Activated CD8-positive, alpha-beta T cell treated with anti-CD3 and anti-CD28 coated beads, Interleukin-2, amount 10 ng/mL, durations not matched to agents 7 days and 5 days (primary cell): ENCODE measurements around the gene PPARD. TPM values are rescaled to one million over a fixed set of nuclear protein-coding genes. Genes with fewer than 3 reads are reported as not detected.
A peak's percentile ranks its signal among the peaks of the same experiment; 100 is the strongest.
"Not testable (repeated sequence)": the region's sequence is repeated elsewhere in the genome, so short reads cannot be mapped to it uniquely, and the experiment has no call there.

Experiments
- ATAC-seq: fragments of 150-1000 bp; cut with Tn5 transposase; one replicate; pipeline ENCODE4 v1.10.0; 2021; ENCODE audit warnings: moderate library complexity
- CTCF ChIA-PET: fragments of 350-600 bp; sonication (Branson Sonifier 250); formaldehyde crosslinking; loops from one replicate; lab custom pipeline; 2021; ENCODE audit warnings: antibody characterized with exemption; lab: Charles Lee
- POLR2A ChIA-PET: fragments of 350-600 bp; sonication (Branson Sonifier 250); formaldehyde crosslinking; loops from one replicate; lab custom pipeline; 2021; ENCODE audit warnings: antibody characterized with exemption; lab: Charles Lee
- DNase-seq: peaks from one replicate; pipeline ENCODE4 v3.0.0-alpha.2; 2020
- H3K27ac Mint-ChIP-seq: one replicate; pipeline ENCODE4 v1.8.0; 2021; ENCODE audit warnings: mild to moderate bottlenecking, mixed read lengths
- H3K27me3 Mint-ChIP-seq: one replicate; pipeline ENCODE4 v1.8.0; 2021; ENCODE audit warnings: low read depth, mixed read lengths
- H3K36me3 Mint-ChIP-seq: one replicate; pipeline ENCODE4 v1.8.0; 2021; ENCODE audit warnings: low read depth, mixed read lengths
- H3K4me1 Mint-ChIP-seq: one replicate; pipeline ENCODE4 v1.8.0; 2021; ENCODE audit warnings: low read depth, mixed read lengths
- H3K4me3 Mint-ChIP-seq: one replicate; pipeline ENCODE4 v1.8.0; 2021; ENCODE audit warnings: mild to moderate bottlenecking, mixed read lengths
- H3K9me3 Mint-ChIP-seq: one replicate; pipeline ENCODE4 v1.8.0; 2022; ENCODE audit warnings: mixed read lengths; ENCODE audit not compliant: insufficient read depth
- total RNA-seq, 2 experiments: library from RNA; stranded (reverse); gene quantifications; one replicate each; pipeline ENCODE4 v1.2.3, GENCODE V29; 2021

Gene PPARD
- total RNA-seq, 2 experiments from 2014 or later: 36.3 to 36.7 TPM

DNA sequence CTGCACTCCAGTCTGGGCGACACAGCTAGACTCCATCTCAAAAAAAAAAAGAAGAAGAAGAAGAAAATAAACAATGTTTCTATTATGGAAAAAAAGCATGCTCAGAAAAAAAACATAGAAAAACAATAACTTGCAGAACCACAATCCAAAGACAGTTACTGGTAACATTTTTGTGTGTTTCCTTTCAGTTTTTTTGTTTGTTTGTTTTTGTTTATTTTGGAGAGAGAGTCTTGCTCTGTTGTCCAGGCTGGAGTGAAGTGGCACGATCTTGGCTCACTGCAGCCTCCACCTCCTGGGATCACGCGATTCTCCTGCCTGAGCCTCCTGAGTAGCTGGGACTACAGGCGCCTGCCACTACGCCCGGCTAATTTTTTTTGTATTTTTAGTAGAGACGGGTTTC lies 13.4 kb upstream of the PPARD start:
- CTCF ChIA-PET: interaction anchor here (1.8 to 26.7 kb wide), 5 partner anchors 14 to 138 kb away, joined by 9 to 446 read pairs (median 33); partner anchors contain the start of genes DEF6 and FANCE

DNA sequence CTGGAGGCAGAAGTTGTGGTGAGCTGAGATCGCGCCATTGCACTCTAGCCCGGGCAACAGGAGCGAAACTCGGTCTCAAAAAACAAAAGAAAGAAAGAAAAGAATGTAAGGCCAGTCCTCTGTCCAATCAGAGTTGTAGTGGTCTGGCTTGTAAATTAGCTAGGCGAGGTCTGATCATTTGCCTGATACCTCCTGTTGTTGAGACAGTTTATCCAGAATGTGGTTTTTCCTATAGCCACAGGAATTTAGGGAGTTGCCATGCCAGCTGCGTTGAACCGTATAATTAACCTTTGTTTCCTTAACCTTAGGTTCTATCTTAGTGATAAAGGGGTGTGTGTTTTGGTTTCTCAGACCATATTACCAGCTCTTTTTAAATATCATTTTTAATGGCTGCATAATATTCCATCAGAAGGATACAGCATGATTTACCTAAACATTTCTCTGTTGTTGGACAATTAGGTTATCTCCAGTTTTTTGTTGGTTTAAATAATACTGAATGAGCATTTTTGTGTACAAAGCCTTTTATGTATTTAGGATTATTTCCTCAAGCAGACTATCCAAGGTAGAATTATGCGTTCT lies 11.7 kb upstream of the PPARD start:
- Mint-ChIP-seq H3K4me1 (peaks cover 35% of the 10 kb centered on the region), H3K36me3 (peaks cover 36% of the 10 kb centered on the region), H3K9me3 (no peaks in the 10 kb centered on the region), H3K27me3 (peaks cover 16% of the 10 kb centered on the region), H3K4me3 (no peak overlapping the region), H3K27ac (no peak overlapping the region)
- ChIA-PET POLR2A (no interaction called here), CTCF (interaction anchor here (1.0 to 26.7 kb wide), 4 partner anchors 11 to 120 kb away, joined by 3 to 446 read pairs (median 26); partner anchors contain the start of genes DEF6, FANCE and PPARD)
- ATAC-seq (no peak), DNase-seq (no peak)

More for the DNA sequence above, 13.4 kb upstream of the PPARD start:
- POLR2A ChIA-PET: interaction anchor here (4.3 kb wide), 1 partner anchor 31 kb away, joined by 40 read pairs; the partner anchor contains the start of gene DEF6
- Mint-ChIP-seq H3K4me1 (peaks cover 25% of the 10 kb centered on the region), H3K36me3 (peaks cover 40% of the 10 kb centered on the region)
- not testable (repeated sequence) for H3K4me3 Mint-ChIP-seq, H3K27me3 Mint-ChIP-seq, H3K9me3 Mint-ChIP-seq, H3K27ac Mint-ChIP-seq, DNase-seq, ATAC-seq

DNA sequence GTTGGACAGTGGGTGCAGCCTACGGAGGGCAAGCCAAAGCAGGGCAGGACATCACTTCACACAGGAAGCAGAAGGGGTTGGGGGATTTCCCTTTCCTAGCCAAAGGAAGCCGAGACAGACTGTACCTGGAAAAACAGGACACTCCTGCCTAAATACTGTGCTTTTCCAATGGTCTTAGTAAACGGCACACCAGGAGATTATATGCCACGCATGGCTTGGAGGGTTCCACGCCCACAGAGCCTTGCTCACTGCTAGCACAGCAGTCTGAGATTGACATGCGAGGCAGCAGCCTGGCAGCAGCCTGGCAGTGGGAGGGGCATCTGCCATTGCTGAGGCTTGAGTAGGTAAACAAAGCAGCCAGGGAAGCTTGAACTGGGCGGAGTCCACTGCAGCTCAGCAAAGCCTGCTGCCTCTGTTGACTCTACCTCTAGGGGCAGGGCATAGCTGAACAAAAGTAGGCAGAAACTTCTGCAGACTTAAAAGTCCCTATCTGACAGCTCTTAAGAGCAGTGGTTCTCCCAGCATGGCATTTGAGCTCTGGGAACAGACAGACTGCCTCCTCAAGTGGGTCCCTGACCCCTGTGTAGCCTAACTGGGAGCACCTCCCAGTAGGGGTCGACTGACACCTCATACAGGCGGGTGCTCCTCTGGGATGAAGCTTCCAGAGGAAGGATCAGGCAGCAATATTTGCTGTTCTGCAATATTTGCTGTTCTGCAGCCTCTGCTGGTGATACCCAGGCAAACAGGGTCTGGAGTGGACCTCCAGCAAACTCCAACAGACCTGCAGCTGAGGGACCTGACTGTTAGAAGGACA lies 10.1 kb upstream of the PPARD start:
- H3K9me3 Mint-ChIP-seq, POLR2A ChIA-PET, H3K27ac Mint-ChIP-seq, H3K4me3 Mint-ChIP-seq: not testable (repeated sequence)
- H3K4me1 Mint-ChIP-seq: peaks cover 36% of the 10 kb centered on the region
- peaks cover 25% of the 10 kb centered on the region for H3K27me3 Mint-ChIP-seq
- DNase-seq (peak; percentile 53), ATAC-seq (peak; percentile 49)
- peaks cover 31% of the 10 kb centered on the region for H3K36me3 Mint-ChIP-seq
- CTCF ChIA-PET: interaction anchor here (0.7 to 2.0 kb wide), 9 partner anchors 9 to 220 kb away, joined by 3 to 12 read pairs (median 4); partner anchors contain the start of gene PPARD

DNA sequence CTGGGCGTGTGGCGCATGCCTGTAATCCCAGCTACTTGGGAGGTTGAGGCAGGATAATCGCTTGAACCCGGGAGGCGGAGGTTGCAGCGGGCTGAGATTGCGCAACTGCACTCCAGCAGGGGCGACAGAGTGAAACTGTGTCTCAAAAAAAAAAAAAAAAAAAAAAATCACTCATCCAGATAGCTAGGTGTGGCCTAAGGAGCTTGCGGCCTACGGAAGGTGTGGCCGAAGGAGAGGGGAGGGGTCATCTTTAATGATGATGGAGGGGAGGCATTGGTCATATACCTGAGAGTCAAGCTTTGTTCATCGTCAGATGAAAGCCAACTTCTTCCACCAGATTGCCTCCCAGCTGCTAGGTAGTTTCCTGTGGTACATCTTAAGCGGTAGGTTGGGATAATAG lies 801 bp upstream of the PPARD start:
- Mint-ChIP-seq H3K36me3 (peaks cover 30% of the 10 kb centered on the region), H3K27me3 (peaks cover 13% of the 10 kb centered on the region)

GRCh38 chr6:35343092-35343834 lies 905 bp downstream of the PPARD start:
- no peak for ATAC-seq
- Mint-ChIP-seq H3K27me3 (peaks cover 2% of the 10 kb centered on the region), H3K9me3 (no peaks in the 10 kb centered on the region), H3K4me3 (peak overlapping the region; percentile 90), H3K36me3 (peaks cover 39% of the 10 kb centered on the region), H3K4me1 (peaks cover 52% of the 10 kb centered on the region), H3K27ac (peak overlapping the region; percentile 86)
- no peak for DNase-seq
- ChIA-PET POLR2A (interaction anchor here (0.6 to 2.7 kb wide), 6 partner anchors 84 to 1117 kb away, joined by 3 to 11 read pairs (median 6); partner anchors contain the start of genes FANCE, RPL10A and ZNF76), CTCF (interaction anchor here (0.8 to 6.9 kb wide), 15 partner anchors 15 to 124 kb away, joined by 3 to 192 read pairs (median 10); partner anchors contain the start of genes DEF6, FANCE and RPL10A)

More for the DNA sequence above, 801 bp upstream of the PPARD start:
- DNase-seq (no peak), ATAC-seq (no peak)
- Mint-ChIP-seq H3K4me3 (no peak overlapping the region), H3K9me3 (no peaks in the 10 kb centered on the region), H3K27ac (no peak overlapping the region), H3K4me1 (peaks cover 52% of the 10 kb centered on the region)
- ChIA-PET POLR2A (interaction anchor here (1.0 to 2.7 kb wide), 5 partner anchors 45 to 126 kb away, joined by 3 to 7 read pairs (median 6); partner anchors contain the start of genes FANCE and RPL10A), CTCF (interaction anchor here (0.6 to 6.9 kb wide), 25 partner anchors 8 to 697 kb away, joined by 3 to 192 read pairs (median 5); partner anchors contain the start of genes DEF6, FANCE and RPL10A)

- ChIA-PET POLR2A (interaction anchor here (0.6 to 2.7 kb wide), 5 partner anchors 85 to 1118 kb away, joined by 3 to 11 read pairs (median 5); partner anchors contain the start of genes FANCE and ZNF76), CTCF (interaction anchor here (0.8 to 6.9 kb wide), 14 partner anchors 12 to 123 kb away, joined by 3 to 192 read pairs (median 6); partner anchors contain the start of genes DEF6, FANCE and RPL10A)
- Mint-ChIP-seq H3K9me3 (no peaks in the 10 kb centered on the region), H3K27ac (peak overlapping the region; percentile 4), H3K36me3 (peaks cover 44% of the 10 kb centered on the region), H3K4me3 (peak overlapping the region; percentile 90), H3K4me1 (peaks cover 58% of the 10 kb centered on the region), H3K27me3 (no peaks in the 10 kb centered on the region)
- DNase-seq (no peak), ATAC-seq (no peak)
Observed at GRCh38 chr6:35343835-35344550, 1.6 kb downstream of the PPARD start.

DNA sequence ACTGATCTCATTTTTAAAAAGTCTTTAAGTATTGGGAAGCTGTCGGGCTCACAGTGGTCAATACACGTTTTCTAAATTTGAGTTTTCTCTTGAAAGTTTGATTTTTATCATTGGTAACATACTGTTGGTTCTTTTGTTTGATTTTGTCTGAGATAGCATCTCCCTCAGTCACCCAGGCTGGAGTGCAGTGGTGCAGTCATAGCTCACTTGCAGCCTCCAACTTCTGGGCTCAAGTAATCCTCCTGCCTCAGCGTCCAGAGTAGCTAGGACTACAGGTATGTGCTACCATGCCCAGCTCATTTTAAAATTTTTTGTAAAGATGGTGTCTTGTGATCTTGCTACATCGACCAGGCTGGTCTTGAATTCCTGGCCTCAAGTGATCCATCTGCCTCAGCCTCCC lies 9.1 kb downstream of the PPARD start:
- H3K27ac Mint-ChIP-seq: no peak overlapping the region
- ChIA-PET POLR2A (no interaction called here), CTCF (interaction anchor here (0.6 to 1.1 kb wide), 4 partner anchors 10 to 233 kb away, joined by 3 to 5 read pairs (median 4); partner anchors contain the start of genes DEF6 and PPARD)
- ATAC-seq (no peak), DNase-seq (no peak)
- no peaks in the 10 kb centered on the region for H3K27me3 Mint-ChIP-seq
- peaks cover 39% of the 10 kb centered on the region for H3K4me1 Mint-ChIP-seq
- no peak overlapping the region for H3K4me3 Mint-ChIP-seq
- H3K9me3 Mint-ChIP-seq: no peaks in the 10 kb centered on the region
- peaks cover 75% of the 10 kb centered on the region for H3K36me3 Mint-ChIP-seq

DNA sequence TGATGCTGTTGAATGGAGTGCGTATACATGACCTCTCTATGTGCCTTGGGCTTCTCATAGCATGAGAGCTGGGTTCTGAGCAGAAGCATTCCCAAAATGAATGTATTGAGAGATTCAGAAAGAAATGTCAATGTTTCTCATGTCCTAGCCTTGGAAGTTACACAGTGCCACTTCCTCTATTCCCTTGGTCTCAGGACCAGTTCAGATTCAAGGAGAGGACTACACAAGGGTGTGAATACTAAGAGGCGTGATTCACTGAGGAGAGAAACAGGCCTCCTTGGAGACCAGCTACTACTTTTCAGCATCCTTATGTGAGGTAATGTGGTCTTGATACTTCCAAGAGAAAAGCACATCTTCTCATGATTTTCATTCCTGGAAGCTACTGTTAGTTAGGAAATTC lies 10.4 kb downstream of the PPARD start:
- Mint-ChIP-seq H3K27ac (no peak overlapping the region), H3K4me1 (peaks cover 29% of the 10 kb centered on the region), H3K4me3 (no peak overlapping the region), H3K9me3 (no peaks in the 10 kb centered on the region), H3K36me3 (peaks cover 75% of the 10 kb centered on the region), H3K27me3 (no peaks in the 10 kb centered on the region)
- DNase-seq (no peak), ATAC-seq (no peak)
- ChIA-PET POLR2A (no interaction called here), CTCF (no interaction called here)

DNA sequence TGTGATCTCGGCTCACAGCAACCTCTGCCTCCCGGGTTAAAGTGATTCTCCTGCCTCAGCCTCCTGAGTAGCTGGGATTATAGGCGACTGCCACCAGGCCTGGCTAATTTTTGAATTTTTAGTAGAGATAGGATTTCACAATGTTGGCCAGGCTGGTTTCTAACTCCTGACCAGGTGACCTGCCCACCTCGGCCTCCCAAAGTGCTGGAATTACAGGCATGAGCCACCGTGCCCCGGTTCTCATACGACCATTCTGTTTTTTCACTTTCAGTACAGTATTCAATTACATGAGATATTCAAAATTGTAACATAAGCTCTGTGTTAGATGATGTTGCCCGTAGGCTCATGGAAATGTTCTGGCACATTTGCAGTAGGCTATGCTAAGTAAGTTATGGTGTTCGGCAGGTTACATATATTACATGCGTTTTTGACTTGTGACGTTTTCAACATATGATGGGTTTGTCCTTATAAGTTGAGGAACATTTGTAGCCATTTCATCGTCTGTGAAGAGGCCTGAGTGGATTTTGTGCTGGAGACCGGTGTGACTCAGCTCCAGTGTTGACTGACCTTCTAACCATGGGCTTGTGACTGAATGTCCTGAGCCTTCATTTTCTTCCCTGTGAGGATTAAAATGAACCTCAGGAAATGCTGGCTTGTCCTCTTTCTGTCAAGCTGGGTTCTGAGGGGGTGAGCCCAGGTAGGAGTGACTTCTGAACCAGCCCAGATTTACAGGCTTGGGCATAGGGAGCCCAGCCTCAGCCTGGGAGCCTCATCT lies 12.2 kb downstream of the PPARD start:
- CTCF ChIA-PET: interaction anchor here (1.0 to 1.2 kb wide), 2 partner anchors 27 to 65 kb away, joined by 4 to 5 read pairs; no protein-coding TSS in a partner anchor
- DNase-seq: no peak
- Mint-ChIP-seq H3K27ac (no peak overlapping the region), H3K4me1 (peaks cover 28% of the 10 kb centered on the region), H3K9me3 (no peaks in the 10 kb centered on the region), H3K4me3 (no peak overlapping the region), H3K36me3 (peaks cover 75% of the 10 kb centered on the region), H3K27me3 (no peaks in the 10 kb centered on the region)
- POLR2A ChIA-PET: no interaction called here
- no peak for ATAC-seq

GRCh38 chr6:35356391-35356790 lies 14.0 kb downstream of the PPARD start:
- POLR2A ChIA-PET: no interaction called here

More at GRCh38 chr6:35356391-35356790, 14.0 kb downstream of the PPARD start:
- H3K27me3 Mint-ChIP-seq: no peaks in the 10 kb centered on the region
- H3K27ac Mint-ChIP-seq: no peak overlapping the region
- CTCF ChIA-PET: interaction anchor here (0.9 to 1.8 kb wide), 5 partner anchors 12 to 196 kb away, joined by 3 to 4 read pairs (median 3); no protein-coding TSS in a partner anchor
- no peak overlapping the region for H3K4me3 Mint-ChIP-seq
- DNase-seq (no peak), ATAC-seq (no peak)
- H3K4me1 Mint-ChIP-seq: peaks cover 30% of the 10 kb centered on the region
- no peaks in the 10 kb centered on the region for H3K9me3 Mint-ChIP-seq
- H3K36me3 Mint-ChIP-seq: peaks cover 72% of the 10 kb centered on the region
